ENCODE data around the gene KLF9.

Gene KLF9

GRCh38 chr9:70390933-70391341 is 23.5 kb downstream of the KLF9 start:
- Histone ChIP-seq H3K27ac (ENCODE audit: low read depth, low read length) (no peak overlapping the region), H3K79me2 (ENCODE audit: insufficient read depth, low read length) (no peaks in the 10 kb centered on the region), H3K27me3 (ENCODE audit: low read length) (no peaks in the 10 kb centered on the region), H4K20me1 (ENCODE audit: low read depth, low read length) (no peaks in the 10 kb centered on the region), H3F3A (ENCODE audit: insufficient read depth) (no peaks in the 10 kb centered on the region), H3K4me2 (ENCODE audit: low read depth, low read length, poor library complexity, severe bottlenecking) (no peak overlapping the region), H3K9ac (ENCODE audit: low read length) (no peak overlapping the region), H3K36me3 (ENCODE audit: low read length) (no peaks in the 10 kb centered on the region), H3K9me3 (ENCODE audit: insufficient read depth, low read length) (no peaks in the 10 kb centered on the region), H2AFZ (ENCODE audit: low read depth, low read length, severe bottlenecking) (no peak overlapping the region), H3K4me3 (ENCODE audit: insufficient read depth, low read length, poor library complexity, severe bottlenecking) (no peak overlapping the region), H3K9me2 (replicated peaks; ENCODE audit: insufficient read depth, low read length) (no peaks in the 10 kb centered on the region)
- TF ChIP-seq, protein P1, sequence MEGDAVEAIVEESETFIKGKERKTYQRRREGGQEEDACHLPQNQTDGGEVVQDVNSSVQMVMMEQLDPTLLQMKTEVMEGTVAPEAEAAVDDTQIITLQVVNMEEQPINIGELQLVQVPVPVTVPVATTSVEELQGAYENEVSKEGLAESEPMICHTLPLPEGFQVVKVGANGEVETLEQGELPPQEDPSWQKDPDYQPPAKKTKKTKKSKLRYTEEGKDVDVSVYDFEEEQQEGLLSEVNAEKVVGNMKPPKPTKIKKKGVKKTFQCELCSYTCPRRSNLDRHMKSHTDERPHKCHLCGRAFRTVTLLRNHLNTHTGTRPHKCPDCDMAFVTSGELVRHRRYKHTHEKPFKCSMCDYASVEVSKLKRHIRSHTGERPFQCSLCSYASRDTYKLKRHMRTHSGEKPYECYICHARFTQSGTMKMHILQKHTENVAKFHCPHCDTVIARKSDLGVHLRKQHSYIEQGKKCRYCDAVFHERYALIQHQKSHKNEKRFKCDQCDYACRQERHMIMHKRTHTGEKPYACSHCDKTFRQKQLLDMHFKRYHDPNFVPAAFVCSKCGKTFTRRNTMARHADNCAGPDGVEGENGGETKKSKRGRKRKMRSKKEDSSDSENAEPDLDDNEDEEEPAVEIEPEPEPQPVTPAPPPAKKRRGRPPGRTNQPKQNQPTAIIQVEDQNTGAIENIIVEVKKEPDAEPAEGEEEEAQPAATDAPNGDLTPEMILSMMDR (IDR thresholded peaks at IDR 0.05; ENCODE audit: insufficient read depth, low read length, poor library complexity, severe bottlenecking), result no peak
- no peak for TF ChIP-seq EZH2phosphoT487 (conservative IDR thresholded peaks at IDR 0.05; ENCODE audit: low read length)

GRCh38 chr9:70389621-70390266 is 24.7 kb downstream of the KLF9 start:
- no peak overlapping the region for H2AFZ ChIP-seq (ENCODE audit: low read depth, low read length, severe bottlenecking)
- no peaks in the 10 kb centered on the region for H3K9me2 ChIP-seq (replicated peaks; ENCODE audit: insufficient read depth, low read length)
- no peaks in the 10 kb centered on the region for H3K36me3 ChIP-seq (ENCODE audit: low read length)
- no peaks in the 10 kb centered on the region for H3K79me2 ChIP-seq (ENCODE audit: insufficient read depth, low read length)
- no peak overlapping the region for H3K9ac ChIP-seq (ENCODE audit: low read length)
- no peaks in the 10 kb centered on the region for H3K27me3 ChIP-seq (ENCODE audit: low read length)
- no peaks in the 10 kb centered on the region for H3K9me3 ChIP-seq (ENCODE audit: insufficient read depth, low read length)
- H3K27ac ChIP-seq (ENCODE audit: low read depth, low read length), result no peak overlapping the region
- no peak overlapping the region for H3K4me2 ChIP-seq (ENCODE audit: low read depth, low read length, poor library complexity, severe bottlenecking)
- no peaks in the 10 kb centered on the region for H3F3A ChIP-seq (ENCODE audit: insufficient read depth)
- H4K20me1 ChIP-seq (ENCODE audit: low read depth, low read length), result no peaks in the 10 kb centered on the region
- TF ChIP-seq, protein P1 (IDR thresholded peaks at IDR 0.05; ENCODE audit: insufficient read depth, low read length, poor library complexity, severe bottlenecking), result no peak
- TF ChIP-seq EZH2phosphoT487 (conservative IDR thresholded peaks at IDR 0.05; ENCODE audit: low read length), result no peak
- H3K4me3 ChIP-seq (ENCODE audit: insufficient read depth, low read length, poor library complexity, severe bottlenecking), result no peak overlapping the region

DNA sequence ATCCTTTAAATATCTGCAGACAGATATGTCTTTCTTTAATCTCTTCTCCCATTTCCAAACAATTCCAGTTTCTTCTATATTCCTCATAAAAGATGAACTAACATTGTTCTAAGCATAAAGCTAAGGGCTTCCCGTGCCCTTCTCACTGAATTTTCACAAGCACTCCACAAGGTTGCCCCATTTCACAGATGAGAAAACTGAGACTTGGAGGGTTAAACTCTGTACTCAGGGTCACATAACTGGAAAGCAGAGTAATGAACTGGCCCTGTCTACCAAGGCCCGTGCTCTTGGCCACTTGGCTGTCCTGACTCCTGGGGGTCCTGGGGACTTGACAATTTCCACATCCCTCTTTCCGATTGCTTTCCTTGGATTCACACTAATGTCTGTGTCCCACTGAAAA is 25.3 kb downstream of the KLF9 start:
- no peak overlapping the region for H3K27ac ChIP-seq (ENCODE audit: low read depth, low read length)
- no peaks in the 10 kb centered on the region for H3F3A ChIP-seq (ENCODE audit: insufficient read depth)
- no peak overlapping the region for H2AFZ ChIP-seq (ENCODE audit: low read depth, low read length, severe bottlenecking)
- H3K4me2 ChIP-seq (ENCODE audit: low read depth, low read length, poor library complexity, severe bottlenecking), result no peak overlapping the region
- H3K9ac ChIP-seq (ENCODE audit: low read length), result no peak overlapping the region
- no peaks in the 10 kb centered on the region for H3K9me3 ChIP-seq (ENCODE audit: insufficient read depth, low read length)
- H3K36me3 ChIP-seq (ENCODE audit: low read length), result no peaks in the 10 kb centered on the region
- no peaks in the 10 kb centered on the region for H4K20me1 ChIP-seq (ENCODE audit: low read depth, low read length)
- TF ChIP-seq, protein P1 (IDR thresholded peaks at IDR 0.05; ENCODE audit: insufficient read depth, low read length, poor library complexity, severe bottlenecking), result no peak
- TF ChIP-seq EZH2phosphoT487 (conservative IDR thresholded peaks at IDR 0.05; ENCODE audit: low read length), result no peak
- H3K27me3 ChIP-seq (ENCODE audit: low read length), result no peaks in the 10 kb centered on the region
- H3K9me2 ChIP-seq (replicated peaks; ENCODE audit: insufficient read depth, low read length), result no peaks in the 10 kb centered on the region
- H3K4me3 ChIP-seq (ENCODE audit: insufficient read depth, low read length, poor library complexity, severe bottlenecking), result no peak overlapping the region
- H3K79me2 ChIP-seq (ENCODE audit: insufficient read depth, low read length), result no peaks in the 10 kb centered on the region

Data from SU-DHL-6 (cell line).